Mammary epithelial cell (primary cell): ENCODE measurements around the gene CCDC89.

Experiments
- EZH2 ChIP-seq: IDR thresholded peaks from 2 replicates; pipeline ENCODE4 v1.6.1; 2012; ENCODE audit warnings: low read length, inconsistent platforms, borderline replicate concordance
- TF ChIP-seq, protein P1 (sequence below), 2 donors: IDR thresholded peaks in 1 of 2; conservative IDR thresholded peaks in 1 of 2; 2 replicates each; pipeline ENCODE4 v1.5.1; 2011 to 2012; ENCODE audit warnings: inconsistent platforms in 2 of 2, low read length in 2 of 2, mild to moderate bottlenecking in 2 of 2, control low read depth in 1 of 2, low read depth in 1 of 2; ENCODE audit not compliant: insufficient read depth in 1 of 2; ENCODE audit errors: extremely low read depth in 1 of 2

DNA sequence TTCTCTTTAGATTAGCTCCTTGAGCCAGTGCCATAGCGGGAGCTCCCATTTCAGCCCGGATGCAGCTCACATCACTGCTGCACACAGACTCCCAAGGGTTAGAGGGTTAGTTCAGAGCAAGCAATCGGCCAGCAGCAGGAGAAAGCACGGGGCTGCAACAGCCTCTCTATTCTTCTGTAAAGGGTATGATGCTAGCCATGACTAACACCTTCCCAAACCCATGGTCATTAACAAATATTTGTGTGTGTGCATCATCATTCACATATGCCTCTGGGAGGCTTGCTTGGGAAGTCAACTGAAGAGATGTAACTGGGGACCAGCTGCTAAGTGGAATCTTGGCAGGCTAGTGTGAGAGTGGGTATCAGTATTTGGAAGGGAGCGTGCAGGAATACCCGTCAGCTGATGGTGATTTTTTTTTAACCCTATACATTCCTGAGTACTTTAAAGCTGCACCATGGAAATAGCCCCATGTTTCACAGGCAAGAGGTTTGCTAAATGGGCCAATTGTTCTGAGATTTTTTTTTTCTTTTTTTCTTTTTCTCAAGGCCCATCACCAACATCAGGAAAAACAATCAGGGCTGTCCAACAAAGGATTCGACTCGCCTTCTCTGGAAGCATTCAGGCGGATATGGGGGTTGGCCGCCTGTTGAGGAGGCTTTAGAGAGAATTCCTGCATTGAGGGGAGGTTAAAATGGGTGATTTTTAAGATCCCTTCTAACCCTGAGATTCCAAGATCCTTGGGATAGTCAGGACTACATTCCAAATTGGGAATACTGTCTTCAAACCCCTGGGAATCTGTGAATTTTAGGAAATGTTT lies 33.2 kb upstream of the CCDC89 start:
- TF ChIP-seq, protein P1, sequence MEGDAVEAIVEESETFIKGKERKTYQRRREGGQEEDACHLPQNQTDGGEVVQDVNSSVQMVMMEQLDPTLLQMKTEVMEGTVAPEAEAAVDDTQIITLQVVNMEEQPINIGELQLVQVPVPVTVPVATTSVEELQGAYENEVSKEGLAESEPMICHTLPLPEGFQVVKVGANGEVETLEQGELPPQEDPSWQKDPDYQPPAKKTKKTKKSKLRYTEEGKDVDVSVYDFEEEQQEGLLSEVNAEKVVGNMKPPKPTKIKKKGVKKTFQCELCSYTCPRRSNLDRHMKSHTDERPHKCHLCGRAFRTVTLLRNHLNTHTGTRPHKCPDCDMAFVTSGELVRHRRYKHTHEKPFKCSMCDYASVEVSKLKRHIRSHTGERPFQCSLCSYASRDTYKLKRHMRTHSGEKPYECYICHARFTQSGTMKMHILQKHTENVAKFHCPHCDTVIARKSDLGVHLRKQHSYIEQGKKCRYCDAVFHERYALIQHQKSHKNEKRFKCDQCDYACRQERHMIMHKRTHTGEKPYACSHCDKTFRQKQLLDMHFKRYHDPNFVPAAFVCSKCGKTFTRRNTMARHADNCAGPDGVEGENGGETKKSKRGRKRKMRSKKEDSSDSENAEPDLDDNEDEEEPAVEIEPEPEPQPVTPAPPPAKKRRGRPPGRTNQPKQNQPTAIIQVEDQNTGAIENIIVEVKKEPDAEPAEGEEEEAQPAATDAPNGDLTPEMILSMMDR (conservative IDR thresholded peaks at IDR 0.05 in 1 of 2, IDR thresholded peaks at IDR 0.05 in 1 of 2; ENCODE audit: extremely low read depth in 1 of 2, insufficient read depth in 1 of 2, low read depth in 1 of 2, low read length in 2 of 2): no peak
- no peak for TF ChIP-seq EZH2
